Measurements from ENCODE around the gene COX19. TPM values are rescaled to one million over a fixed set of nuclear protein-coding genes. Genes with fewer than 3 reads are reported as not detected.

The COX19 gene
- total RNA-seq, 1 experiment from 2014 or later = 24.8 TPM

- peak; percentile 89 to 93 for DNase-seq
- no peaks in the 10 kb centered on the region for H3K9me3 ChIP-seq
- H3K4me3 Mint-ChIP-seq (ENCODE audit: unreplicated experiment) = peak overlapping the region; percentile 88
- ChIA-PET POLR2A (interaction anchor here (0.5 to 1.6 kb wide), 6 partner anchors 15 to 237 kb away, joined by 3 to 6 read pairs (median 4); a partner anchor contains a TSS), CTCF (interaction anchor here (0.6 to 2.4 kb wide), 8 partner anchors 14 to 198 kb away, joined by 3 to 33 read pairs (median 3); no protein-coding TSS in a partner anchor)
- H3K27me3 ChIP-seq (replicated peaks; ENCODE audit: control insufficient read depth, insufficient read depth, low read length) = no peaks in the 10 kb centered on the region
- H3K4me1 Mint-ChIP-seq (ENCODE audit: low read depth, unreplicated experiment) = peaks cover 11% of the 10 kb centered on the region
- H3K27me3 Mint-ChIP-seq (ENCODE audit: insufficient read depth, unreplicated experiment) = no peaks in the 10 kb centered on the region
- no TSS peak for BruUV-seq (replicated peaks)
- TF ChIP-seq, protein P1, sequence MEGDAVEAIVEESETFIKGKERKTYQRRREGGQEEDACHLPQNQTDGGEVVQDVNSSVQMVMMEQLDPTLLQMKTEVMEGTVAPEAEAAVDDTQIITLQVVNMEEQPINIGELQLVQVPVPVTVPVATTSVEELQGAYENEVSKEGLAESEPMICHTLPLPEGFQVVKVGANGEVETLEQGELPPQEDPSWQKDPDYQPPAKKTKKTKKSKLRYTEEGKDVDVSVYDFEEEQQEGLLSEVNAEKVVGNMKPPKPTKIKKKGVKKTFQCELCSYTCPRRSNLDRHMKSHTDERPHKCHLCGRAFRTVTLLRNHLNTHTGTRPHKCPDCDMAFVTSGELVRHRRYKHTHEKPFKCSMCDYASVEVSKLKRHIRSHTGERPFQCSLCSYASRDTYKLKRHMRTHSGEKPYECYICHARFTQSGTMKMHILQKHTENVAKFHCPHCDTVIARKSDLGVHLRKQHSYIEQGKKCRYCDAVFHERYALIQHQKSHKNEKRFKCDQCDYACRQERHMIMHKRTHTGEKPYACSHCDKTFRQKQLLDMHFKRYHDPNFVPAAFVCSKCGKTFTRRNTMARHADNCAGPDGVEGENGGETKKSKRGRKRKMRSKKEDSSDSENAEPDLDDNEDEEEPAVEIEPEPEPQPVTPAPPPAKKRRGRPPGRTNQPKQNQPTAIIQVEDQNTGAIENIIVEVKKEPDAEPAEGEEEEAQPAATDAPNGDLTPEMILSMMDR (IDR thresholded peaks at IDR 0.05; ENCODE audit: insufficient read depth in 1 of 2, low read depth in 1 of 2, low read length in 1 of 2, severe bottlenecking in 1 of 2, unreplicated experiment in 1 of 2) = no peak
- no peaks in the 10 kb centered on the region for H3K9me3 Mint-ChIP-seq (ENCODE audit: unreplicated experiment)
- no peaks in the 10 kb centered on the region for H3K36me3 ChIP-seq (ENCODE audit: control insufficient read depth, insufficient read depth, low read length)
- peaks cover 32% of the 10 kb centered on the region for H3K36me3 Mint-ChIP-seq (ENCODE audit: insufficient read depth, unreplicated experiment)
- intact Hi-C loops (cut with micrococcal nuclease; ENCODE audit: unreplicated experiment) = loop anchor here (1.0 to 5.0 kb wide), 4 partner anchors 31 to 205 kb away; partner anchors contain the start of gene GPR146
- no peak overlapping the region; the same call in 1 of the 2 replicates for H3K4me3 ChIP-seq (ENCODE audit: low read depth, low read length)
- peak overlapping the region; percentile 88 for H3K27ac Mint-ChIP-seq (ENCODE audit: unreplicated experiment)
- peaks cover 66% of the 10 kb centered on the region for H3K4me1 ChIP-seq
These were observed 2.1 kb upstream of the COX19 start for GRCh38 chr7:977326-978048.

DNA sequence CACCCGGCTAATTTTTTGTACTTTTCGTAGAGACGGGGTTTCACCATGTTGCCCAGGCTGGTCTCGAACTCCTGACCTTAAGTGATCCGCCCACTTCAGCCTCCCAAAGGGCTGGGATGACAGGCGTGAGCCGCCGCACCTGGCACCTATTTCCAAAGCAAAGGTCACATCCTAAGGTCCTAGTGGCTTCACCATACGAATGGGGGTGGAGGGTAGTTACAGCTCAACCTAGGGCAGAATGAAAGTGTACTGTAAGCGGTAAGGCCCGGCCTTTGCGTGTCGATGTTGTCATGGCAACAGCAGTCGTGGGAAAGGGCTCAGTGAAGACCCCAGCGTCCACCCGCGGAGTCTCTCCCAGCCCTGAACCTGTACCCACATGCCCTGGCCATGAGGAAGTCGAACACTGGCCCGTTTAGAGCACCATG is 1.6 kb upstream of the COX19 start:
- Histone ChIP-seq H3K36me3 (ENCODE audit: control insufficient read depth, insufficient read depth, low read length) (no peaks in the 10 kb centered on the region), H3K9me3 (no peaks in the 10 kb centered on the region), H3K27me3 (replicated peaks; ENCODE audit: control insufficient read depth, insufficient read depth, low read length) (no peaks in the 10 kb centered on the region), H3K4me1 (peaks cover 62% of the 10 kb centered on the region), H3K4me3 (ENCODE audit: low read depth, low read length) (peak overlapping the region; percentile 8; the same call in 1 of the 2 replicates)
- no TSS peak for BruUV-seq (replicated peaks)
- peak; percentile 45 to 73 for DNase-seq
- ChIA-PET POLR2A (interaction anchor here (0.5 to 1.6 kb wide), 4 partner anchors 15 to 184 kb away, joined by 3 to 6 read pairs (median 4); a partner anchor contains a TSS), CTCF (interaction anchor here (1.1 to 2.4 kb wide), 3 partner anchors 16 to 199 kb away, joined by 3 to 33 read pairs (median 7); no protein-coding TSS in a partner anchor)
- no peaks in the 10 kb centered on the region for H3K27me3 Mint-ChIP-seq (ENCODE audit: insufficient read depth, unreplicated experiment)
- H3K4me1 Mint-ChIP-seq (ENCODE audit: low read depth, unreplicated experiment) = peaks cover 11% of the 10 kb centered on the region
- TF ChIP-seq, protein P1 (IDR thresholded peaks at IDR 0.05; ENCODE audit: insufficient read depth in 1 of 2, low read depth in 1 of 2, low read length in 1 of 2, severe bottlenecking in 1 of 2, unreplicated experiment in 1 of 2) = no peak
- H3K36me3 Mint-ChIP-seq (ENCODE audit: insufficient read depth, unreplicated experiment) = peaks cover 38% of the 10 kb centered on the region
- intact Hi-C loops (cut with micrococcal nuclease; ENCODE audit: unreplicated experiment) = loop anchor here (1.0 to 5.0 kb wide), 4 partner anchors 31 to 205 kb away; partner anchors contain the start of gene GPR146
- peak overlapping the region; percentile 88 for H3K4me3 Mint-ChIP-seq (ENCODE audit: unreplicated experiment)
- H3K9me3 Mint-ChIP-seq (ENCODE audit: unreplicated experiment) = no peaks in the 10 kb centered on the region
- peak overlapping the region; percentile 88 for H3K27ac Mint-ChIP-seq (ENCODE audit: unreplicated experiment)

DNA sequence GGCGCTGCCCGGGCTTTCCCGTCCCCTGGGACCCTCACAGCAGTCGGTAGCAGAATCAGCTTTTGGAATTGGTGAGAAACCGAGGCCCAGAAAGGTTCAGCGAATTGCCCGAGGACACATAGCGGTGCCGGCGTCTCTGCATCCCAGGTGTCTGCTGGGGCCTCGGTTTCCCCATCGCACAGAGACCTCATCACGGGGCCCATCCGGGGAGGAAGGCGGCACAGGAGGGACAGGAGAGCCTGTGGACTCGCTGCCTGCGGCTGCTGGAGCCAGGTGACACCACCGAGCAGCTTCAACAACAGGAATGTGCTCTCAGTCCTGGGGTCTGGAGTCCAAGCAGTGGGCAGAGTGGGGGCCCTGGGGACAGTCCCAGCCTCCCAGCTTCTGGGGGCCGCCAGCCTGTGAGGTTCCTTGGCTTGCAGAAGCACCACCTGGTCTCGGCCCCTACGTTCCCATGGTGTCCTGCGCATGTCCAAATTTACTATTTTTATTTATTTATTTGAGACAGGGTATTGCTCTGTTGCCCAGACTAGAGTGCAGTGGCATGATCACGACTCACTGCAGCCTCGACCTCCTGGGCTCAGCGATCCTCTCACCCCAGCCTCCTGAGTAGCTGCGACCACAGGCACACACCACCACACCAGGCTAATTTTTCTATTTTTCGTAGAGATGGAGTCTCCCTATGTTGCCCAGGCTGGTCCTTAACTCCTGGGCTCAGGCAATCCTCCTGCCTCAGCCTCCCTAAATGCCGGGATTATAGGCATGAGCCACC is 539 bp upstream of the COX19 start:
- TF ChIP-seq, protein P1 (IDR thresholded peaks at IDR 0.05; ENCODE audit: insufficient read depth in 1 of 2, low read depth in 1 of 2, low read length in 1 of 2, severe bottlenecking in 1 of 2, unreplicated experiment in 1 of 2) = no peak
- Histone ChIP-seq H3K4me1 (peaks cover 59% of the 10 kb centered on the region), H3K4me3 (ENCODE audit: low read depth, low read length) (peak overlapping the region; percentile 99), H3K9me3 (no peaks in the 10 kb centered on the region), H3K27me3 (replicated peaks; ENCODE audit: control insufficient read depth, insufficient read depth, low read length) (no peaks in the 10 kb centered on the region), H3K36me3 (ENCODE audit: control insufficient read depth, insufficient read depth, low read length) (0 out of 2 replicates have a peak, but pooled peaks cover 1% of the 10 kb centered on the region)
- no peak for DNase-seq
- Mint-ChIP-seq H3K27ac (ENCODE audit: unreplicated experiment) (peak overlapping the region; percentile 88), H3K36me3 (ENCODE audit: insufficient read depth, unreplicated experiment) (peaks cover 48% of the 10 kb centered on the region), H3K9me3 (ENCODE audit: unreplicated experiment) (no peaks in the 10 kb centered on the region), H3K4me1 (ENCODE audit: low read depth, unreplicated experiment) (peaks cover 11% of the 10 kb centered on the region), H3K4me3 (ENCODE audit: unreplicated experiment) (peak overlapping the region; percentile 88), H3K27me3 (ENCODE audit: insufficient read depth, unreplicated experiment) (no peaks in the 10 kb centered on the region)
- ChIA-PET CTCF (interaction anchor here (2.2 kb wide), 2 partner anchors 17 to 19 kb away, joined by 7 to 10 read pairs; no protein-coding TSS in a partner anchor), POLR2A (interaction anchor here (0.6 to 1.6 kb wide), 7 partner anchors 24 to 461 kb away, joined by 3 to 12 read pairs (median 5); a partner anchor contains a TSS)
- intact Hi-C loops (cut with micrococcal nuclease; ENCODE audit: unreplicated experiment) = loop anchor here (5.0 kb wide), 3 partner anchors 66 to 206 kb away; partner anchors contain the start of gene GPR146
- BruUV-seq (replicated peaks) = no TSS peak

Measured in Caco-2 (cell line).